Astrocyte of the cerebellum (primary cell): ENCODE results near the gene HORMAD2.
"Not testable (repeated sequence)": the region's sequence is repeated elsewhere in the genome, so short reads cannot be mapped to it uniquely, and the experiment has no call there.

Experiments
- DNase-seq: peaks from one replicate; pipeline ENCODE4 v3.0.0-alpha.2; 2011; ENCODE audit warnings: low read depth
- H3K4me3 ChIP-seq: 2 replicates; pipeline ENCODE4 v1.5.1; 2011; ENCODE audit warnings: mild to moderate bottlenecking, low read depth, low read length, moderate library complexity
- CTCF ChIP-seq: IDR thresholded peaks from 2 replicates; pipeline ENCODE4 v1.5.1; 2012; ENCODE audit warnings: low read length, low read depth, moderate library complexity, mild to moderate bottlenecking; ENCODE audit errors: missing control alignments
- in situ Hi-C: cut with HindIII; loops from 2 replicates; pipeline ENCODE4 v1.10.0; 2017; ENCODE audit warnings: low sequenced_read_pairs

The HORMAD2 gene

GRCh38 chr22:30092686-30093085 lies 12.4 kb downstream of the HORMAD2 start:
- TF ChIP-seq CTCF: no peak
- in situ Hi-C loops: no loop called here
- no peak overlapping the region for H3K4me3 ChIP-seq
- DNase-seq: no peak

- in situ Hi-C loops: no loop called here
- H3K4me3 ChIP-seq: no peak overlapping the region
- no peak for DNase-seq
- TF ChIP-seq CTCF: no peak
These were observed 14.5 kb downstream of the HORMAD2 start for GRCh38 chr22:30094804-30095203.

GRCh38 chr22:30097861-30098260 lies 17.6 kb downstream of the HORMAD2 start:
- no peak overlapping the region for H3K4me3 ChIP-seq
- in situ Hi-C loops: no loop called here
- TF ChIP-seq CTCF: no peak
- DNase-seq: no peak

- H3K4me3 ChIP-seq, in situ Hi-C loops, DNase-seq: not testable (repeated sequence)
These were observed 20.5 kb downstream of the HORMAD2 start for GRCh38 chr22:30100770-30101169.

DNA sequence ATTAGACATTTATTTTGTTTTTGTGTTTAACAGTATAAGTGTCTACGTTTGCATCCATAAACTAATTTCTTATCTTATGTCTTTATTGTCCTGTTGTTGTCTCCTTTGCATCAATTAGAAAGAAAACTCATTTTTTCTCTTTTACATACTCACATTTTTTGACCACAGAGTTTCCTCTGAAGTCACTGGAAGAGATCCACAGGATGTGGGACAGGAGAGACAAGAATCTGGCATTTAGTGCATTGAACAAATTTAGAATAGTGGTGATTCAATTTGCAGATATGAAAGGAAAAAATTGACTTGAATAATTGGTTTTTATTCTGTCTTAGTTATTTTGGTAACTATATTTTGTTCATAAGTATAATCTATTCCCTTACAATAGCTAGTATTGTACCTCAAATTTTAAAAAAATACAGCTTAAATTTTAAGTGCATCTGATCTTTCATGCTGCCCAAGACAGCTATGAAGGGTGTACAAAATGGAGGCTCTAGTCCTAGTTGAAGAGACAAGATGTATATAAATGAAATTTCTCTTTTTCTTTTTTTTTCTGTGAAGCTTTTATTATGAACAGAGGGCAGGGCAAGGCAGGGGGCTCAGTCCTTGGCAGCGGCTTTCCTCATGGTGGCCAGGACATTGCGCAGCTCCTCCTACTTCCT lies 24.4 kb downstream of the HORMAD2 start:
- in situ Hi-C loops: no loop called here
- no peak overlapping the region for H3K4me3 ChIP-seq
- no peak for TF ChIP-seq CTCF
- no peak for DNase-seq

DNA sequence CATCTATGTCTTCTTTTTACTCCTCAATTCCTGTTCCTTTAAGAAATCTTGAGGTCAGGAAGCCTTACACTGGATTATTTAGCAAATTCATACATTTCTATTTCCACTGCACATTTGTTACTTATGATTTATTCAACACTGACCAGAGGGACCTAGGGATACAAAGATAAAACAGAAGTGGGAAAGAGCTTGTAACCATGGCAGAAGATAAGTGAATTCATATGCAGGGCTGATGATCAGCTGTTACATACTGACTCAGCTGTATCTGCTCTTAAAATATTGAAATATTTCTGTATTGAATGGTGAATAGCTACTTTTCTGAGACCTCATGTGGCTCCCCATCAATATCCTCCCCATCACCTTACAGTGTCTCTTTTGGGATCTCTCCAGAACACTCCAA lies 25.2 kb downstream of the HORMAD2 start:
- no peak overlapping the region for H3K4me3 ChIP-seq
- no peak for DNase-seq
- no peak for TF ChIP-seq CTCF
- in situ Hi-C loops: no loop called here

- in situ Hi-C loops: no loop called here
These were observed 33.2 kb downstream of the HORMAD2 start for GRCh38 chr22:30113494-30113893.

More at GRCh38 chr22:30113494-30113893, 33.2 kb downstream of the HORMAD2 start:
- H3K4me3 ChIP-seq: no peak overlapping the region
- TF ChIP-seq CTCF: no peak
- DNase-seq: no peak
